Activated effector memory CD4-positive, alpha-beta T cell treated with anti-CD3 and anti-CD28 coated beads, Interleukin-2, amount 50 U/mL, for 16 hours (primary cell): Measurements from ENCODE around the gene ZNF43.
"Not testable (repeated sequence)": the region's sequence is repeated elsewhere in the genome, so short reads cannot be mapped to it uniquely, and the experiment has no call there.

Source experiments
- DNase-seq: peaks from one replicate; pipeline ENCODE4 v3.0.0-alpha.2; 2020

ZNF43 gene

GRCh38 chr19:21789466-21790085 lies 46.4 kb downstream of the ZNF43 start:
- DNase-seq, result no peak

GRCh38 chr19:21786936-21787335 lies 49.0 kb downstream of the ZNF43 start:
- DNase-seq, result no peak

GRCh38 chr19:21775792-21776191 lies 60.2 kb downstream of the ZNF43 start:
- DNase-seq, result not testable (repeated sequence)

GRCh38 chr19:21767065-21767800 lies 68.7 kb downstream of the ZNF43 start, which contains the start of gene ZNF100:
TSS of gene ZNF100 (minus strand) at chr19:21767579. CDS start at chr19:21767429, 150 bp downstream.
- DNase-seq, result peak; percentile 94

- not testable (repeated sequence) for DNase-seq
Measured at GRCh38 chr19:21766705-21767064, 69.3 kb downstream of the ZNF43 start.

- no peak for DNase-seq
Measured at GRCh38 chr19:21765151-21765550, 70.8 kb downstream of the ZNF43 start.

GRCh38 chr19:21761547-21761946 lies 74.4 kb downstream of the ZNF43 start:
- not testable (repeated sequence) for DNase-seq

- DNase-seq, result no peak
Measured at GRCh38 chr19:21758296-21758695, 77.7 kb downstream of the ZNF43 start.

- DNase-seq, result not testable (repeated sequence)
Measured at GRCh38 chr19:21755555-21755954, 80.4 kb downstream of the ZNF43 start.
